Stomach (tissue), 4 donors: ENCODE data around the gene MSX2.

Experiments
- EP300 ChIP-seq: sonication (generic); formaldehyde crosslinking; IDR thresholded peaks from one replicate; pipeline ENCODE4 v1.6.1; 2017; ENCODE audit warnings: antibody characterized with exemption
- POLR2AphosphoS5 ChIP-seq, 3 donors: sonication (generic); formaldehyde crosslinking; IDR thresholded peaks; one replicate each; pipeline ENCODE4 v1.6.1; 2016; ENCODE audit warnings: antibody characterized with exemption in 3 of 3
- TF ChIP-seq, protein P1 (sequence below), 7 experiments: fragments of 450-650 bp in 4 of 7; fragments of 200-600 bp in 3 of 7; sonication (generic) in 3 of 7; IDR thresholded peaks; one replicate each; pipeline ENCODE4 v1.5.1; 2016 to 2019; ENCODE audit warnings: antibody characterized with exemption in 7 of 7, control low read depth in 2 of 7, mild to moderate bottlenecking in 1 of 7

- TF ChIP-seq, protein P1, sequence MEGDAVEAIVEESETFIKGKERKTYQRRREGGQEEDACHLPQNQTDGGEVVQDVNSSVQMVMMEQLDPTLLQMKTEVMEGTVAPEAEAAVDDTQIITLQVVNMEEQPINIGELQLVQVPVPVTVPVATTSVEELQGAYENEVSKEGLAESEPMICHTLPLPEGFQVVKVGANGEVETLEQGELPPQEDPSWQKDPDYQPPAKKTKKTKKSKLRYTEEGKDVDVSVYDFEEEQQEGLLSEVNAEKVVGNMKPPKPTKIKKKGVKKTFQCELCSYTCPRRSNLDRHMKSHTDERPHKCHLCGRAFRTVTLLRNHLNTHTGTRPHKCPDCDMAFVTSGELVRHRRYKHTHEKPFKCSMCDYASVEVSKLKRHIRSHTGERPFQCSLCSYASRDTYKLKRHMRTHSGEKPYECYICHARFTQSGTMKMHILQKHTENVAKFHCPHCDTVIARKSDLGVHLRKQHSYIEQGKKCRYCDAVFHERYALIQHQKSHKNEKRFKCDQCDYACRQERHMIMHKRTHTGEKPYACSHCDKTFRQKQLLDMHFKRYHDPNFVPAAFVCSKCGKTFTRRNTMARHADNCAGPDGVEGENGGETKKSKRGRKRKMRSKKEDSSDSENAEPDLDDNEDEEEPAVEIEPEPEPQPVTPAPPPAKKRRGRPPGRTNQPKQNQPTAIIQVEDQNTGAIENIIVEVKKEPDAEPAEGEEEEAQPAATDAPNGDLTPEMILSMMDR (IDR thresholded peaks at IDR 0.05) = no peak
- no peak for TF ChIP-seq POLR2AphosphoS5 (IDR thresholded peaks at IDR 0.05)
- TF ChIP-seq EP300 = no peak
Observed at GRCh38 chr5:174678107-174678506, 46.3 kb upstream of the MSX2 start.
